ENCODE data around the gene PIGS.

PIGS gene

GRCh38 chr17:28506763-28507487, 64.4 kb downstream of the PIGS start:
- no peak for DNase-seq (ENCODE audit: low read depth in 2 of 2)

DNA sequence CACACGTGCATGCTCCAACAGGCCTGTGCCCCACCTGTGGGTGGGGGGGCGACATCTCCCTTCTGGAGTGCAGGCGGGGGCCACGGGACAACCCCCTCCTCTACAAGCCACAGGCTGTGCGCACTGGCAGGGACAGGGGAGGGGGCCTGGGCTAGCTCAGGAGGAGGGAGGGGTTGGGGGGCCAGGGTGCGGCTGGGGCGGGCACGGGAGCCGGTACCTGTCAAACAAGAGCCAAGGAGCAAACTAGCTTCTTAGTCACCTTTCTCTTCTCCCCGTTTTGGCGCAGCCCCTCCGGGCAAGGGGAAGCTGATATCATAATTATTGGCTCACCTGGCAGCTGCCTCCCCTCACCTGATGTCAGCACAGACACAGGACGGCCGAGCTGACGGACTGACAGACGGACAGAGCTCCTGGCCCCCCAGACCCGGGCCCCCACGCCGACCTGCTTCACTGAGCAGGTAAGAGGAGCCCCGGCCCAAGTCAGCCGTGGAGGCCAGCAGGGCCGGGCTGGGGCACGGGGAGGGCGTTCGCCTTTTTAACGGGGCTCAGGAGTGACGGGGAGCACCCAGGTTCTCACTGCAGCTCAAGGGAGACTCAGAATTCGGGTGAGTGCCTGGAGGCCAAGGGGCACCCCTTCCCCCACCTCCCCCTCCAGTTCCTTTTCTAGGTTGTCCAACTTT, 65.2 kb downstream of the PIGS start, which contains the start of gene FOXN1:
Gene FOXN1, plus strand, starts transcription at position 363 of the 680 bp plus-strand sequence. CDS start 17,622 bp downstream, outside the sequence.
- DNase-seq (ENCODE audit: low read depth in 2 of 2) = no peak

GRCh38 chr17:28503420-28503819, 67.9 kb downstream of the PIGS start:
- no peak for DNase-seq (ENCODE audit: low read depth in 2 of 2)
